Activated effector memory CD4-positive, alpha-beta T cell treated with anti-CD3 and anti-CD28 coated beads, Interleukin-2, amount 50 U/mL, for 16 hours (primary cell): ENCODE measurements around the gene ALDOC.
A peak's percentile ranks its signal among the peaks of the same experiment; 100 is the strongest.

Experiments
- DNase-seq: peaks from one replicate; pipeline ENCODE4 v3.0.0-alpha.2; 2020

Gene ALDOC

GRCh38 chr17:28580959-28581358, 4.3 kb upstream of the ALDOC start:
- DNase-seq = peak; percentile 9

- DNase-seq = peak; percentile 60
Measured at GRCh38 chr17:28579526-28579925, 2.8 kb upstream of the ALDOC start.

GRCh38 chr17:28578246-28579195, 1.8 kb upstream of the ALDOC start:
- DNase-seq = peak; percentile 57

- DNase-seq = no peak
Measured at GRCh38 chr17:28577466-28577824, 750 bp upstream of the ALDOC start.

GRCh38 chr17:28576016-28576415, 679 bp downstream of the ALDOC start:
- peak; percentile 57 for DNase-seq

- peak; percentile 57 for DNase-seq
Measured at GRCh38 chr17:28575126-28575795, 1.4 kb downstream of the ALDOC start.

- peak; percentile 70 for DNase-seq
Measured at GRCh38 chr17:28574526-28574925, 2.2 kb downstream of the ALDOC start.

GRCh38 chr17:28573966-28574480, 2.7 kb downstream of the ALDOC start:
- DNase-seq = peak; percentile 33

- DNase-seq = peak; percentile 59
Measured at GRCh38 chr17:28573521-28573920, 3.2 kb downstream of the ALDOC start.

GRCh38 chr17:28573040-28573380, 3.7 kb downstream of the ALDOC start:
- no peak for DNase-seq

GRCh38 chr17:28572259-28573039, 4.2 kb downstream of the ALDOC start:
- peak; percentile 61 for DNase-seq

- DNase-seq = peak; percentile 97
Measured at GRCh38 chr17:28571361-28572122, 5.2 kb downstream of the ALDOC start, which contains the start of gene PIGS. Gene PIGS, minus strand, starts transcription at chr17:28571524. Its CDS starts 28 bp downstream, at chr17:28571496.

GRCh38 chr17:28570716-28571360, 5.9 kb downstream of the ALDOC start:
- DNase-seq = peak; percentile 85

GRCh38 chr17:28569446-28569845, 7.2 kb downstream of the ALDOC start:
- DNase-seq = peak; percentile 6

- no peak for DNase-seq
Measured at GRCh38 chr17:28567604-28568003, 9.1 kb downstream of the ALDOC start.

- DNase-seq = no peak
Measured at GRCh38 chr17:28563475-28563874, 13.2 kb downstream of the ALDOC start.

GRCh38 chr17:28555022-28555421, 21.7 kb downstream of the ALDOC start:
- no peak for DNase-seq

GRCh38 chr17:28554565-28554964, 22.1 kb downstream of the ALDOC start:
- DNase-seq = no peak

- no peak for DNase-seq
Measured at GRCh38 chr17:28553000-28553505, 23.6 kb downstream of the ALDOC start.

- peak; percentile 92 for DNase-seq
Measured at GRCh38 chr17:28552176-28552999, 24.3 kb downstream of the ALDOC start, which contains the start of gene UNC119. Gene UNC119, minus strand, starts transcription at chr17:28552624. Its CDS starts 67 bp downstream, at chr17:28552557.
